ENCODE measurements around the gene ARHGEF12.

DNA sequence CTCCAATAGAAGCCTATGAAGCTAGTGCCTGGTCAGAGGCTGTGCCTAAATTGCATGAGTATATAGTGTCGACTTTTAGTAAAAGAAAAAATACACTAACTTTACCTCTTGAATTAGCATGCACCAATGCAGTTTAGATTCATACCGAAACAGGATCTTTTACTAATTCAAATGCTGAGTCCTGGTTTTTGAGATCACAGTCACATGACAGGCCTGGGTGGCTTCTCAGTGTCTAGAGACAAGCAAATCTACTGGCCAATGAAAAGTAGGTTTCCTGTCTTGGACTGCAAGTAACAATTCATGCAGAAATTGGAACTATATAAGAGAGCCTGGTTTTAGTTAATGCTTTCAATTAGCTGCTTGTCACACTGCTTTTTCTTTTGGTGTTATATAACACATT, 7.2 kb downstream of the ARHGEF12 start:
- TF ChIP-seq, protein P1, sequence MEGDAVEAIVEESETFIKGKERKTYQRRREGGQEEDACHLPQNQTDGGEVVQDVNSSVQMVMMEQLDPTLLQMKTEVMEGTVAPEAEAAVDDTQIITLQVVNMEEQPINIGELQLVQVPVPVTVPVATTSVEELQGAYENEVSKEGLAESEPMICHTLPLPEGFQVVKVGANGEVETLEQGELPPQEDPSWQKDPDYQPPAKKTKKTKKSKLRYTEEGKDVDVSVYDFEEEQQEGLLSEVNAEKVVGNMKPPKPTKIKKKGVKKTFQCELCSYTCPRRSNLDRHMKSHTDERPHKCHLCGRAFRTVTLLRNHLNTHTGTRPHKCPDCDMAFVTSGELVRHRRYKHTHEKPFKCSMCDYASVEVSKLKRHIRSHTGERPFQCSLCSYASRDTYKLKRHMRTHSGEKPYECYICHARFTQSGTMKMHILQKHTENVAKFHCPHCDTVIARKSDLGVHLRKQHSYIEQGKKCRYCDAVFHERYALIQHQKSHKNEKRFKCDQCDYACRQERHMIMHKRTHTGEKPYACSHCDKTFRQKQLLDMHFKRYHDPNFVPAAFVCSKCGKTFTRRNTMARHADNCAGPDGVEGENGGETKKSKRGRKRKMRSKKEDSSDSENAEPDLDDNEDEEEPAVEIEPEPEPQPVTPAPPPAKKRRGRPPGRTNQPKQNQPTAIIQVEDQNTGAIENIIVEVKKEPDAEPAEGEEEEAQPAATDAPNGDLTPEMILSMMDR (IDR thresholded peaks at IDR 0.05) = no peak
- TF ChIP-seq MAFK (IDR thresholded peaks at IDR 0.05; ENCODE audit: partially characterized antibody) = no peak
- no peak for TF ChIP-seq PHF8 (IDR thresholded peaks at IDR 0.05; ENCODE audit: borderline replicate concordance, low read depth)
- no peak for TF ChIP-seq EP300 (IDR thresholded peaks at IDR 0.05)
- no peak for TF ChIP-seq KDM1A (IDR thresholded peaks at IDR 0.05; ENCODE audit: low read depth)
- no peak for TF ChIP-seq RFX5 (IDR thresholded peaks at IDR 0.05)
- no peak for TF ChIP-seq FOSL2 (IDR thresholded peaks at IDR 0.05)
- TF ChIP-seq FOSL2 (CRISPR knock-in tag; IDR thresholded peaks at IDR 0.05) = no peak
- TF ChIP-seq, protein P2, sequence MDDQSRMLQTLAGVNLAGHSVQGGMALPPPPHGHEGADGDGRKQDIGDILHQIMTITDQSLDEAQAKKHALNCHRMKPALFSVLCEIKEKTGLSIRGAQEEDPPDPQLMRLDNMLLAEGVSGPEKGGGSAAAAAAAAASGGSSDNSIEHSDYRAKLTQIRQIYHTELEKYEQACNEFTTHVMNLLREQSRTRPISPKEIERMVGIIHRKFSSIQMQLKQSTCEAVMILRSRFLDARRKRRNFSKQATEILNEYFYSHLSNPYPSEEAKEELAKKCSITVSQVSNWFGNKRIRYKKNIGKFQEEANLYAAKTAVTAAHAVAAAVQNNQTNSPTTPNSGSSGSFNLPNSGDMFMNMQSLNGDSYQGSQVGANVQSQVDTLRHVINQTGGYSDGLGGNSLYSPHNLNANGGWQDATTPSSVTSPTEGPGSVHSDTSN (IDR thresholded peaks at IDR 0.05) = no peak
- no peak for TF ChIP-seq NFE2L2 (conservative IDR thresholded peaks at IDR 0.05; ENCODE audit: low read length)
- TF ChIP-seq POLR2A (IDR thresholded peaks at IDR 0.05; ENCODE audit: low read length) = no peak
